SU-DHL-6 (cell line): Measurements from ENCODE around the gene GFER.

ENCODE experiments used
- EZH2phosphoT487 ChIP-seq: fragments of 200-600 bp; sonication (generic), shearing (Covaris generic); conservative IDR thresholded peaks from 2 replicates; pipeline ENCODE4 v1.6.1; 2018; ENCODE audit warnings: mild to moderate bottlenecking, antibody characterized with exemption, low read length, moderate library complexity, mixed read lengths
- TF ChIP-seq, protein P1 (sequence below): fragments of 200-600 bp; sonication (generic); IDR thresholded peaks from one replicate; pipeline ENCODE4 v1.5.1; 2017; ENCODE audit warnings: antibody characterized with exemption, mild to moderate bottlenecking, low read length, moderate library complexity; ENCODE audit not compliant: insufficient read depth, poor library complexity, severe bottlenecking

DNA sequence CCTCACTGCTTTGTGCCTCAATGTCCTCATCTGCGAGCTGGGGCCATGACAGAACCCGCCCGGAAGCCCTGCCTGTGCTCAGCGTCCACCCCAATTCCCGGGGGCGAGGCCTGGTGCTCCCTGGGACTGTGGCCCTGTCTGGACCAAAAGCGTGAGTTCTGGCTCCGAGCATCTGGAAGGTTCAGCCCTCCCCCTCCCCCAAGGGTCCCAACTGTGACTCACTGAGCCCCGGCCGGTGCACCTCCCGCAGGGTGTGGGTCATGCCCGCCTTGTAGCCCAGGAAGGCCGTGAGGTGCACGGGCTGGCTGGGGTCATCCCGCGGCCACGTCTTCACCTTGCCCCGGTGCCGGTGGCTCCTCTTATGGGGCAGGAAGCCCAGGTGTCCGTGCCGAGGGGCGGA is 30.3 kb upstream of the GFER start:
- TF ChIP-seq, protein P1, sequence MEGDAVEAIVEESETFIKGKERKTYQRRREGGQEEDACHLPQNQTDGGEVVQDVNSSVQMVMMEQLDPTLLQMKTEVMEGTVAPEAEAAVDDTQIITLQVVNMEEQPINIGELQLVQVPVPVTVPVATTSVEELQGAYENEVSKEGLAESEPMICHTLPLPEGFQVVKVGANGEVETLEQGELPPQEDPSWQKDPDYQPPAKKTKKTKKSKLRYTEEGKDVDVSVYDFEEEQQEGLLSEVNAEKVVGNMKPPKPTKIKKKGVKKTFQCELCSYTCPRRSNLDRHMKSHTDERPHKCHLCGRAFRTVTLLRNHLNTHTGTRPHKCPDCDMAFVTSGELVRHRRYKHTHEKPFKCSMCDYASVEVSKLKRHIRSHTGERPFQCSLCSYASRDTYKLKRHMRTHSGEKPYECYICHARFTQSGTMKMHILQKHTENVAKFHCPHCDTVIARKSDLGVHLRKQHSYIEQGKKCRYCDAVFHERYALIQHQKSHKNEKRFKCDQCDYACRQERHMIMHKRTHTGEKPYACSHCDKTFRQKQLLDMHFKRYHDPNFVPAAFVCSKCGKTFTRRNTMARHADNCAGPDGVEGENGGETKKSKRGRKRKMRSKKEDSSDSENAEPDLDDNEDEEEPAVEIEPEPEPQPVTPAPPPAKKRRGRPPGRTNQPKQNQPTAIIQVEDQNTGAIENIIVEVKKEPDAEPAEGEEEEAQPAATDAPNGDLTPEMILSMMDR: no peak
- TF ChIP-seq EZH2phosphoT487: no peak
